H1 (cell line): ENCODE measurements around the gene PLBD2. TPM values are rescaled to one million over a fixed set of nuclear protein-coding genes. Genes with fewer than 3 reads are reported as not detected.

Source experiments
- CHD2 ChIP-seq: IDR thresholded peaks from 2 replicates; pipeline ENCODE4 v1.6.1; 2012; ENCODE audit warnings: low read length, improper control_type of control experiment
- CTCF ChIP-seq, 3 experiments: IDR thresholded peaks; 1 replicate in 2 of 3; 2 replicates in 1 of 3; pipeline versions ENCODE4 v1.5.1 to v1.6.1; 2011; ENCODE audit warnings: low read length in 3 of 3, mild to moderate bottlenecking in 3 of 3, inconsistent platforms in 2 of 3, low read depth in 1 of 3, moderate library complexity in 1 of 3; ENCODE audit not compliant: insufficient read depth in 1 of 3; ENCODE audit errors: control extremely low read depth in 1 of 3
- EZH2 ChIP-seq: fragments of 200-600 bp; sonication (generic); IDR thresholded peaks from 2 replicates; pipeline ENCODE4 v1.7.1; 2012; ENCODE audit warnings: low read depth, mild to moderate bottlenecking, moderate library complexity, low read length, inconsistent platforms; ENCODE audit not compliant: severe bottlenecking
- NRF1 ChIP-seq: IDR thresholded peaks from 2 replicates; pipeline ENCODE4 v1.6.1; 2011; ENCODE audit warnings: mild to moderate bottlenecking, low read depth, low read length, improper control_type of control experiment
- POLR2AphosphoS5 ChIP-seq: IDR thresholded peaks from 2 replicates; pipeline ENCODE4 v1.6.1; 2011; ENCODE audit warnings: low read depth, low read length
- SIRT6 ChIP-seq: IDR thresholded peaks from one replicate; pipeline ENCODE4 v1.7.1; 2012; ENCODE audit warnings: low read length, inconsistent platforms
- polyA plus RNA-seq, 7 experiments: library from polyadenylated mRNA; depleted of rRNA in 3 of 7; stranded (reverse) in 5 of 7; unstranded in 2 of 7; fragments of >200 nt in 5 of 7; fragments of 200-250 nt in 2 of 7; gene quantifications; 1 replicate in 5 of 7; 2 replicates in 1 of 7; 4 replicates in 1 of 7; pipeline versions ENCODE4 v1.2.1 to v1.2.3, GENCODE V29; 2011 to 2013; ENCODE audit warnings: missing spikeins in 2 of 7, mixed read lengths in 2 of 7
- total RNA-seq: library from RNA; stranded (reverse); fragmentation: NEBNext Ultra II Directional; extraction: Animal tissue kit (Norgen Biotek cat#: 25700); gene quantifications from 2 replicates; pipeline ENCODE4 v1.2.1, GENCODE V29; 2021
- TF ChIP-seq, protein P1 (sequence below): fragments of 300-600 bp; sonication (generic); IDR thresholded peaks from 2 replicates; pipeline ENCODE4 v1.7.1; 2012; ENCODE audit warnings: low read length, moderate library complexity, mild to moderate bottlenecking, inconsistent platforms; ENCODE audit not compliant: insufficient replicate concordance
- TF ChIP-seq, protein P2 (sequence below): IDR thresholded peaks from 2 replicates; pipeline ENCODE4 v1.6.1; 2011; ENCODE audit warnings: low read length, improper control_type of control experiment

PLBD2 gene
- total and polyA plus RNA-seq, 2 of the 8 experiments (the other 6 are each of a cell fraction or from before 2014, with no cell fraction given) = 16.8 to 33.5 TPM

- TF ChIP-seq, protein P1, sequence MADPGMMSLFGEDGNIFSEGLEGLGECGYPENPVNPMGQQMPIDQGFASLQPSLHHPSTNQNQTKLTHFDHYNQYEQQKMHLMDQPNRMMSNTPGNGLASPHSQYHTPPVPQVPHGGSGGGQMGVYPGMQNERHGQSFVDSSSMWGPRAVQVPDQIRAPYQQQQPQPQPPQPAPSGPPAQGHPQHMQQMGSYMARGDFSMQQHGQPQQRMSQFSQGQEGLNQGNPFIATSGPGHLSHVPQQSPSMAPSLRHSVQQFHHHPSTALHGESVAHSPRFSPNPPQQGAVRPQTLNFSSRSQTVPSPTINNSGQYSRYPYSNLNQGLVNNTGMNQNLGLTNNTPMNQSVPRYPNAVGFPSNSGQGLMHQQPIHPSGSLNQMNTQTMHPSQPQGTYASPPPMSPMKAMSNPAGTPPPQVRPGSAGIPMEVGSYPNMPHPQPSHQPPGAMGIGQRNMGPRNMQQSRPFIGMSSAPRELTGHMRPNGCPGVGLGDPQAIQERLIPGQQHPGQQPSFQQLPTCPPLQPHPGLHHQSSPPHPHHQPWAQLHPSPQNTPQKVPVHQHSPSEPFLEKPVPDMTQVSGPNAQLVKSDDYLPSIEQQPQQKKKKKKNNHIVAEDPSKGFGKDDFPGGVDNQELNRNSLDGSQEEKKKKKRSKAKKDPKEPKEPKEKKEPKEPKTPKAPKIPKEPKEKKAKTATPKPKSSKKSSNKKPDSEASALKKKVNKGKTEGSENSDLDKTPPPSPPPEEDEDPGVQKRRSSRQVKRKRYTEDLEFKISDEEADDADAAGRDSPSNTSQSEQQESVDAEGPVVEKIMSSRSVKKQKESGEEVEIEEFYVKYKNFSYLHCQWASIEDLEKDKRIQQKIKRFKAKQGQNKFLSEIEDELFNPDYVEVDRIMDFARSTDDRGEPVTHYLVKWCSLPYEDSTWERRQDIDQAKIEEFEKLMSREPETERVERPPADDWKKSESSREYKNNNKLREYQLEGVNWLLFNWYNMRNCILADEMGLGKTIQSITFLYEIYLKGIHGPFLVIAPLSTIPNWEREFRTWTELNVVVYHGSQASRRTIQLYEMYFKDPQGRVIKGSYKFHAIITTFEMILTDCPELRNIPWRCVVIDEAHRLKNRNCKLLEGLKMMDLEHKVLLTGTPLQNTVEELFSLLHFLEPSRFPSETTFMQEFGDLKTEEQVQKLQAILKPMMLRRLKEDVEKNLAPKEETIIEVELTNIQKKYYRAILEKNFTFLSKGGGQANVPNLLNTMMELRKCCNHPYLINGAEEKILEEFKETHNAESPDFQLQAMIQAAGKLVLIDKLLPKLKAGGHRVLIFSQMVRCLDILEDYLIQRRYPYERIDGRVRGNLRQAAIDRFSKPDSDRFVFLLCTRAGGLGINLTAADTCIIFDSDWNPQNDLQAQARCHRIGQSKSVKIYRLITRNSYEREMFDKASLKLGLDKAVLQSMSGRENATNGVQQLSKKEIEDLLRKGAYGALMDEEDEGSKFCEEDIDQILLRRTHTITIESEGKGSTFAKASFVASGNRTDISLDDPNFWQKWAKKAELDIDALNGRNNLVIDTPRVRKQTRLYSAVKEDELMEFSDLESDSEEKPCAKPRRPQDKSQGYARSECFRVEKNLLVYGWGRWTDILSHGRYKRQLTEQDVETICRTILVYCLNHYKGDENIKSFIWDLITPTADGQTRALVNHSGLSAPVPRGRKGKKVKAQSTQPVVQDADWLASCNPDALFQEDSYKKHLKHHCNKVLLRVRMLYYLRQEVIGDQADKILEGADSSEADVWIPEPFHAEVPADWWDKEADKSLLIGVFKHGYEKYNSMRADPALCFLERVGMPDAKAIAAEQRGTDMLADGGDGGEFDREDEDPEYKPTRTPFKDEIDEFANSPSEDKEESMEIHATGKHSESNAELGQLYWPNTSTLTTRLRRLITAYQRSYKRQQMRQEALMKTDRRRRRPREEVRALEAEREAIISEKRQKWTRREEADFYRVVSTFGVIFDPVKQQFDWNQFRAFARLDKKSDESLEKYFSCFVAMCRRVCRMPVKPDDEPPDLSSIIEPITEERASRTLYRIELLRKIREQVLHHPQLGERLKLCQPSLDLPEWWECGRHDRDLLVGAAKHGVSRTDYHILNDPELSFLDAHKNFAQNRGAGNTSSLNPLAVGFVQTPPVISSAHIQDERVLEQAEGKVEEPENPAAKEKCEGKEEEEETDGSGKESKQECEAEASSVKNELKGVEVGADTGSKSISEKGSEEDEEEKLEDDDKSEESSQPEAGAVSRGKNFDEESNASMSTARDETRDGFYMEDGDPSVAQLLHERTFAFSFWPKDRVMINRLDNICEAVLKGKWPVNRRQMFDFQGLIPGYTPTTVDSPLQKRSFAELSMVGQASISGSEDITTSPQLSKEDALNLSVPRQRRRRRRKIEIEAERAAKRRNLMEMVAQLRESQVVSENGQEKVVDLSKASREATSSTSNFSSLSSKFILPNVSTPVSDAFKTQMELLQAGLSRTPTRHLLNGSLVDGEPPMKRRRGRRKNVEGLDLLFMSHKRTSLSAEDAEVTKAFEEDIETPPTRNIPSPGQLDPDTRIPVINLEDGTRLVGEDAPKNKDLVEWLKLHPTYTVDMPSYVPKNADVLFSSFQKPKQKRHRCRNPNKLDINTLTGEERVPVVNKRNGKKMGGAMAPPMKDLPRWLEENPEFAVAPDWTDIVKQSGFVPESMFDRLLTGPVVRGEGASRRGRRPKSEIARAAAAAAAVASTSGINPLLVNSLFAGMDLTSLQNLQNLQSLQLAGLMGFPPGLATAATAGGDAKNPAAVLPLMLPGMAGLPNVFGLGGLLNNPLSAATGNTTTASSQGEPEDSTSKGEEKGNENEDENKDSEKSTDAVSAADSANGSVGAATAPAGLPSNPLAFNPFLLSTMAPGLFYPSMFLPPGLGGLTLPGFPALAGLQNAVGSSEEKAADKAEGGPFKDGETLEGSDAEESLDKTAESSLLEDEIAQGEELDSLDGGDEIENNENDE = no peak
- TF ChIP-seq NRF1 = no peak
- no peak for TF ChIP-seq POLR2AphosphoS5
- TF ChIP-seq CHD2 = no peak
- TF ChIP-seq SIRT6 = no peak
- TF ChIP-seq, protein P2, sequence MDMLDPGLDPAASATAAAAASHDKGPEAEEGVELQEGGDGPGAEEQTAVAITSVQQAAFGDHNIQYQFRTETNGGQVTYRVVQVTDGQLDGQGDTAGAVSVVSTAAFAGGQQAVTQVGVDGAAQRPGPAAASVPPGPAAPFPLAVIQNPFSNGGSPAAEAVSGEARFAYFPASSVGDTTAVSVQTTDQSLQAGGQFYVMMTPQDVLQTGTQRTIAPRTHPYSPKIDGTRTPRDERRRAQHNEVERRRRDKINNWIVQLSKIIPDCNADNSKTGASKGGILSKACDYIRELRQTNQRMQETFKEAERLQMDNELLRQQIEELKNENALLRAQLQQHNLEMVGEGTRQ = no peak
- no peak for TF ChIP-seq CTCF (IDR thresholded peaks at IDR 0.05; ENCODE audit: control extremely low read depth in 1 of 3, insufficient read depth in 1 of 3, low read depth in 1 of 3, low read length in 3 of 3)
- TF ChIP-seq EZH2 = no peak
These were observed 13.1 kb upstream of the PLBD2 start (continued) for GRCh38 chr12:113345318-113345717.
